A673 (cell line): ENCODE measurements around the gene MEGF6.

Experiments
- EZH2 ChIP-seq: fragments of 200-600 bp; sonication (generic); IDR thresholded peaks from 2 replicates; pipeline ENCODE4 v1.6.1; 2017; ENCODE audit warnings: borderline replicate concordance, low read depth, mild to moderate bottlenecking, mixed read lengths, antibody characterized with exemption, low read length; ENCODE audit not compliant: poor library complexity, severe bottlenecking
- TF ChIP-seq, protein P1 (sequence below): fragments of 300-800, 200-600 bp; sonication (generic); conservative IDR thresholded peaks from 2 replicates; pipeline ENCODE4 v1.5.1; 2017; ENCODE audit warnings: low read depth, mild to moderate bottlenecking, antibody characterized with exemption, low read length, moderate library complexity, mixed read lengths

DNA sequence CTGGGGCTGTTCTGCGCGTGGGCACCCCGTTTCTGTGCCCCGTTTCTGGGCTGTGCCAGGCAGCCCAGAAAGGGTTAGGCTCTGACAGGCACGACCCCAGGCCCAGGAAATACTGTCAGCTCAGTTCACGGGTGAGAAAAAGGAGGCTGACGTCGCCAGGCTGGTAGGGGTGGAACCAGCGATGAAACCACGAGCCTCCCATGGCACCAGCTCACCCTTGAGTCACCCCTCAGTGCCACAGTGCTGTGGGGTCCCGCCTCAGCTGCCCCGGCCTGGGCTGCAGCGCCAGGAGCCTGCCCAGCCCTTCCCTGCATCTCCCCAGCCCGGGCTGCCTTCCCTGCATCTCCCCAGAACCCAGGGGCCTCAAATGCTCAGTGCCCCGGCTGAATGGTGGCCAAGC is 11.5 kb downstream of the MEGF6 start:
- no peak for TF ChIP-seq EZH2
- TF ChIP-seq, protein P1, sequence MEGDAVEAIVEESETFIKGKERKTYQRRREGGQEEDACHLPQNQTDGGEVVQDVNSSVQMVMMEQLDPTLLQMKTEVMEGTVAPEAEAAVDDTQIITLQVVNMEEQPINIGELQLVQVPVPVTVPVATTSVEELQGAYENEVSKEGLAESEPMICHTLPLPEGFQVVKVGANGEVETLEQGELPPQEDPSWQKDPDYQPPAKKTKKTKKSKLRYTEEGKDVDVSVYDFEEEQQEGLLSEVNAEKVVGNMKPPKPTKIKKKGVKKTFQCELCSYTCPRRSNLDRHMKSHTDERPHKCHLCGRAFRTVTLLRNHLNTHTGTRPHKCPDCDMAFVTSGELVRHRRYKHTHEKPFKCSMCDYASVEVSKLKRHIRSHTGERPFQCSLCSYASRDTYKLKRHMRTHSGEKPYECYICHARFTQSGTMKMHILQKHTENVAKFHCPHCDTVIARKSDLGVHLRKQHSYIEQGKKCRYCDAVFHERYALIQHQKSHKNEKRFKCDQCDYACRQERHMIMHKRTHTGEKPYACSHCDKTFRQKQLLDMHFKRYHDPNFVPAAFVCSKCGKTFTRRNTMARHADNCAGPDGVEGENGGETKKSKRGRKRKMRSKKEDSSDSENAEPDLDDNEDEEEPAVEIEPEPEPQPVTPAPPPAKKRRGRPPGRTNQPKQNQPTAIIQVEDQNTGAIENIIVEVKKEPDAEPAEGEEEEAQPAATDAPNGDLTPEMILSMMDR: no peak
